GM23338 (cell line): Measurements from ENCODE around the gene RNF112. TPM values are rescaled to one million over a fixed set of nuclear protein-coding genes. Genes with fewer than 3 reads are reported as not detected.

Source experiments
- ATAC-seq: fragments of 200-7000 bp; cut with Tn5 transposase; 3 replicates; pipeline ENCODE4 v1.9.1; 2020
- DNase-seq: peaks from one replicate; pipeline ENCODE4 v3.0.0-alpha.2; 2015; ENCODE audit warnings: low spot score
- H2AFZ ChIP-seq: fragments of 200-600 bp; sonication (generic); 2 replicates; pipeline ENCODE4 v1.8.0; 2016; ENCODE audit warnings: antibody characterized with exemption, mild to moderate bottlenecking, moderate library complexity
- H3F3A ChIP-seq: fragments of 200-600 bp; sonication (generic); replicated peaks from 2 replicates; pipeline ENCODE4 v1.8.0; 2017; ENCODE audit warnings: antibody characterized with exemption, mixed run types, low read depth
- H3K27ac ChIP-seq: fragments of 200-600 bp; sonication (generic); 2 replicates; pipeline ENCODE4 v1.6.1; 2016; ENCODE audit warnings: low read depth
- H3K27me3 ChIP-seq: fragments of 200-600 bp; sonication (generic); 2 replicates; pipeline ENCODE4 v1.8.0; 2016; ENCODE audit warnings: mild to moderate bottlenecking, mixed run types, moderate library complexity; ENCODE audit not compliant: insufficient read depth
- H3K36me3 ChIP-seq: fragments of 200-600 bp; sonication (generic); 2 replicates; pipeline ENCODE4 v1.8.0; 2016; ENCODE audit warnings: mild to moderate bottlenecking; ENCODE audit not compliant: insufficient read depth
- H3K4me1 ChIP-seq: fragments of 200-600 bp; sonication (generic); 2 replicates; pipeline ENCODE4 v1.8.0; 2016; ENCODE audit warnings: mild to moderate bottlenecking, moderate library complexity; ENCODE audit not compliant: insufficient read depth
- H3K4me2 ChIP-seq: fragments of 200-600 bp; sonication (generic); 2 replicates; pipeline ENCODE4 v1.7.1; 2017; ENCODE audit warnings: mixed run types
- H3K4me3 ChIP-seq: fragments of 200-600 bp; sonication (generic); 2 replicates; pipeline ENCODE4 v1.6.1; 2016; ENCODE audit warnings: mixed run types
- H3K79me2 ChIP-seq: fragments of 200-600 bp; sonication (generic); replicated peaks from 2 replicates; pipeline ENCODE4 v1.8.0; 2017; ENCODE audit warnings: mild to moderate bottlenecking; ENCODE audit not compliant: insufficient read depth
- H3K9me2 ChIP-seq: fragments of 200-600 bp; sonication (generic); 2 replicates; pipeline ENCODE4 v1.8.0; 2017; ENCODE audit not compliant: insufficient read depth
- H4K20me1 ChIP-seq: fragments of 200-600 bp; sonication (generic); replicated peaks from 2 replicates; pipeline ENCODE4 v1.8.0; 2017; ENCODE audit warnings: mild to moderate bottlenecking; ENCODE audit not compliant: insufficient read depth
- H3K27ac Mint-ChIP-seq: 2 replicates; pipeline ENCODE4 v1.8.0; 2020; ENCODE audit warnings: inconsistent platforms, mild to moderate bottlenecking, moderate library complexity, mixed read lengths
- H3K27me3 Mint-ChIP-seq: 3 replicates; pipeline ENCODE4 v1.8.0; 2022; ENCODE audit warnings: low read depth, mild to moderate bottlenecking, moderate library complexity, mixed read lengths, inconsistent platforms; ENCODE audit not compliant: insufficient read depth, poor library complexity
- H3K36me3 Mint-ChIP-seq: 3 replicates; pipeline ENCODE4 v1.8.0; 2021; ENCODE audit warnings: low read depth, mild to moderate bottlenecking, inconsistent platforms, moderate library complexity, mixed read lengths
- H3K4me1 Mint-ChIP-seq: 3 replicates; pipeline ENCODE4 v1.8.0; 2020; ENCODE audit warnings: mild to moderate bottlenecking, inconsistent platforms, mixed read lengths
- H3K4me3 Mint-ChIP-seq: 3 replicates; pipeline ENCODE4 v1.8.0; 2021; ENCODE audit warnings: moderate library complexity, mild to moderate bottlenecking, inconsistent platforms, mixed read lengths
- H3K9me3 Mint-ChIP-seq: 3 replicates; pipeline ENCODE4 v1.8.0; 2020; ENCODE audit warnings: moderate library complexity, mild to moderate bottlenecking, inconsistent platforms, mixed read lengths
- CREB1 ChIP-seq: fragments of 250-450 bp; sonication (Bioruptor Pico); IDR thresholded peaks from 2 replicates; pipeline ENCODE4 v1.5.0; 2020; ENCODE audit warnings: low read depth, mild to moderate bottlenecking, moderate library complexity
- CTCF ChIP-seq, 2 experiments: fragments of 200-600 bp in 1 of 2; sonication (generic) in 1 of 2; conservative IDR thresholded peaks; 2 replicates each; pipeline versions ENCODE4 v1.5.1 to v1.6.1; 2016 to 2017; ENCODE audit warnings: antibody characterized with exemption in 2 of 2, low read depth in 2 of 2, mild to moderate bottlenecking in 2 of 2, moderate library complexity in 1 of 2
- ETS1 ChIP-seq: IDR thresholded peaks from 2 replicates; pipeline ENCODE4 v1.6.1; 2016; ENCODE audit warnings: antibody characterized with exemption
- EZH2 ChIP-seq: fragments of 200-600 bp; sonication (generic); IDR thresholded peaks from one replicate; pipeline ENCODE4 v1.8.0; 2017; ENCODE audit warnings: antibody characterized with exemption, mild to moderate bottlenecking, low read depth; ENCODE audit not compliant: unreplicated experiment
- JUNB ChIP-seq: IDR thresholded peaks from one replicate; pipeline ENCODE4 v1.6.1; 2016; ENCODE audit warnings: antibody characterized with exemption; ENCODE audit not compliant: unreplicated experiment
- NANOG ChIP-seq: IDR thresholded peaks from 2 replicates; pipeline ENCODE4 v1.6.1; 2016; ENCODE audit warnings: antibody characterized with exemption, borderline replicate concordance
- ZNF114 ChIP-seq: fragments of 250-450 bp; sonication (Bioruptor Pico); IDR thresholded peaks from 2 replicates; pipeline ENCODE4 v1.5.0; 2020; ENCODE audit warnings: mild to moderate bottlenecking, moderate library complexity
- ZNF331 ChIP-seq: fragments of 250-450 bp; sonication (Bioruptor Pico); IDR thresholded peaks from 2 replicates; pipeline ENCODE4 v1.5.0; 2020; ENCODE audit warnings: low read depth, mild to moderate bottlenecking, moderate library complexity
- ZNF462 ChIP-seq: fragments of 250-450 bp; sonication (Bioruptor Pico); IDR thresholded peaks from 2 replicates; pipeline ENCODE4 v1.5.0; 2020; ENCODE audit warnings: mild to moderate bottlenecking, moderate library complexity
- long read RNA-seq: library from polyadenylated mRNA; unstranded; transcript quantifications from one replicate; pipeline ENCODE4 v2.0.0, GENCODE V29; 2020; ENCODE audit not compliant: unreplicated experiment
- polyA plus RNA-seq: library from polyadenylated mRNA; unstranded; fragments of >200 nt; fragmentation: Nextera tagmentation; extraction: Ambion mirVana; gene quantifications from 2 replicates; pipeline ENCODE4 v1.2.1, GENCODE V29; 2016
- total RNA-seq: library from RNA; depleted of rRNA; stranded (reverse); fragments of >200 nt; shearing (Covaris generic); gene quantifications from 2 replicates; pipeline ENCODE4 v1.2.3, GENCODE V29; 2014; rRNA removed

RNF112 gene, protein sequence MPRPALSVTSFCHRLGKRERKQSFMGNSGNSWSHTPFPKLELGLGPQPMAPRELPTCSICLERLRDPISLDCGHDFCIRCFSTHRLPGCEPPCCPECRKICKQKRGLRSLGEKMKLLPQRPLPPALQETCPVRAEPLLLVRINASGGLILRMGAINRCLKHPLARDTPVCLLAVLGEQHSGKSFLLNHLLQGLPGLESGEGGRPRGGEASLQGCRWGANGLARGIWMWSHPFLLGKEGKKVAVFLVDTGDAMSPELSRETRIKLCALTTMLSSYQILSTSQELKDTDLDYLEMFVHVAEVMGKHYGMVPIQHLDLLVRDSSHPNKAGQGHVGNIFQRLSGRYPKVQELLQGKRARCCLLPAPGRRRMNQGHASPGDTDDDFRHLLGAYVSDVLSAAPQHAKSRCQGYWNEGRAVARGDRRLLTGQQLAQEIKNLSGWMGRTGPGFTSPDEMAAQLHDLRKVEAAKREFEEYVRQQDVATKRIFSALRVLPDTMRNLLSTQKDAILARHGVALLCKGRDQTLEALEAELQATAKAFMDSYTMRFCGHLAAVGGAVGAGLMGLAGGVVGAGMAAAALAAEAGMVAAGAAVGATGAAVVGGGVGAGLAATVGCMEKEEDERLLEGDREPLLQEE
- total RNA-seq (1.5 and 4.1 TPM in 2 replicates), polyA plus RNA-seq (0.38 and 0.42 TPM in 2 replicates)
- long read RNA-seq: 0 reads

DNA sequence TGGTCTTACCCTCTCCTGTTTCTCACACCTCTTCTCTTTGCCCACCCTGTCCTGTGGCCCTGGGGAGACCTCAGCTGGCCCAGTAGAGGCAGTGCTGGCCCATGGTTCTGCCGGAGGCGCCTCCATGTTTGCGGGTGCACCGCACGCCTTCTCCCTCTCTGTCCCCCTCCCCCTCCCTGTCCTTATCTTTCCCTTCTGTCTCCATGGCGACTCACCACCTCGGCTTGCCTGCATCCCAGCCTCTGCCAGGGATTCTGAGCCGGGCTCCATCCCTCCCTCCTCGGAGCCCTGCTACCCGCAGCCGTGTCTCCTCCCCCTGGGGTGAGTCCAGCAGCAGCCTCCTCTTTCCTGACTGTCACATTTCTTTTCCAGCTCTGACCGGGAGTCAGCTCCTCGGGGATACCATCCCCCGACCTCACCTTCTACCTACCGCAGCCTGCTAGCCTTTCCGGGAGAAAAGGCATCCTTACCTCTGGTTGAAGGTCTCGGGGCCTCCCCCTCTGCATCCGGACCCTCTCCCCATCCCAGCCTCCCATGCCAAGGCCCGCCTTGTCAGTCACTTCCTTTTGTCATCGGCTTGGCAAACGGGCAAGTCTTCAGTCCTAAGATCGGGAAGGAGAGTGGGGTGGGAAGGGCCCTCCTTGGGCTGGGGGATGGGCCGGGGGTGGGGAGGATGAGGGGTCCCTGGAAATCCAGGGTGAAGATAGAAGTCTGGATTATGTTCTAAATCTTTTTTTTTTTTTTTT lies at the start of gene RNF112:
Gene RNF112 (plus strand): TSS at position 358 of the 746 bp plus-strand sequence. CDS start 177 bp downstream, at position 535.
- Histone ChIP-seq H3K27ac (no peak within 1 kb of the TSS), H3K4me3 (peak within 1 kb of the TSS; percentile 43), H3K9me2 (no peaks in the 10 kb centered on the region), H3K4me2 (peak within 1 kb of the TSS; percentile 73), H3K27me3 (no peaks in the 10 kb centered on the region), H4K20me1 (no peaks in the 10 kb centered on the region), H3K79me2 (no peaks in the 10 kb centered on the region), H3F3A (no peaks in the 10 kb centered on the region), H3K4me1 (peaks cover 15% of the 10 kb centered on the region), H3K36me3 (no peaks in the 10 kb centered on the region), H2AFZ (peak within 1 kb of the TSS; percentile 90; the same call in 1 of the 2 replicates)
- TF ChIP-seq CTCF (conservative IDR thresholded peaks at IDR 0.05; ENCODE audit: low read depth in 2 of 2) (peak; percentile 10 to 49; a peak in 2 of 4 replicates), NANOG (no peak), JUNB (no peak), CREB1 (no peak)
- no peaks in the 10 kb centered on the region for H3K9me3 Mint-ChIP-seq
- peak within 1 kb of the TSS; percentile 43 for H3K4me3 Mint-ChIP-seq
- peaks cover 16% of the 10 kb centered on the region for H3K27me3 Mint-ChIP-seq
- H3K4me1 Mint-ChIP-seq: peaks cover 17% of the 10 kb centered on the region
- no peak within 1 kb of the TSS for H3K27ac Mint-ChIP-seq
- H3K36me3 Mint-ChIP-seq: no peaks in the 10 kb centered on the region
- DNase-seq (peak; percentile 74), ATAC-seq (peak; percentile 68)

GRCh38 chr17:19361326-19361725 lies 49.7 kb upstream of the RNF112 start:
- Histone ChIP-seq H3K27ac (no peak overlapping the region), H3K4me3 (no peak overlapping the region), H3K9me2 (no peaks in the 10 kb centered on the region), H3K36me3 (no peaks in the 10 kb centered on the region), H2AFZ (no peak overlapping the region), H4K20me1 (no peaks in the 10 kb centered on the region; the same call in 1 of the 2 replicates), H3K79me2 (no peaks in the 10 kb centered on the region), H3K4me2 (peak overlapping the region; percentile 97), H3K4me1 (peaks cover 11% of the 10 kb centered on the region), H3F3A (no peaks in the 10 kb centered on the region), H3K27me3 (no peaks in the 10 kb centered on the region)
- ATAC-seq (no peak), DNase-seq (no peak)
- Mint-ChIP-seq H3K4me3 (peak overlapping the region; percentile 89), H3K9me3 (no peaks in the 10 kb centered on the region), H3K4me1 (peaks cover 14% of the 10 kb centered on the region), H3K27me3 (peaks cover 4% of the 10 kb centered on the region), H3K27ac (no peak overlapping the region), H3K36me3 (peaks cover 7% of the 10 kb centered on the region; the same call in 2 of the 3 replicates)
- TF ChIP-seq EZH2 (no peak), ZNF331 (CRISPR knock-in tag) (no peak), JUNB (no peak), ZNF462 (CRISPR knock-in tag) (no peak), ZNF114 (CRISPR knock-in tag) (no peak), ETS1 (no peak)
